HG03097 (cell line): ENCODE results near the gene DLGAP5.

Experiments
- ATAC-seq: cut with Tn5 transposase; IDR thresholded peaks from one replicate; pipeline ENCODE4 v1.9.1; 2021; ENCODE audit not compliant: unreplicated experiment, low FRiP score

Gene DLGAP5

GRCh38 chr14:55116246-55117030 lies 74.9 kb downstream of the DLGAP5 start:
- ATAC-seq = no peak

- no peak for ATAC-seq
Observed at GRCh38 chr14:55115861-55116245, 75.5 kb downstream of the DLGAP5 start.

GRCh38 chr14:55115460-55115859 lies 75.9 kb downstream of the DLGAP5 start:
- no peak for ATAC-seq

- ATAC-seq = no peak
Observed at GRCh38 chr14:55114720-55115119, 76.7 kb downstream of the DLGAP5 start.

GRCh38 chr14:55111122-55111708 lies 80.2 kb downstream of the DLGAP5 start:
- no peak for ATAC-seq

- no peak for ATAC-seq
Observed at GRCh38 chr14:55109836-55110235, 81.5 kb downstream of the DLGAP5 start.

- ATAC-seq = no peak
Observed at GRCh38 chr14:55107766-55108554, 83.4 kb downstream of the DLGAP5 start.

- ATAC-seq = no peak
Observed at GRCh38 chr14:55105991-55106390, 85.4 kb downstream of the DLGAP5 start.

- no peak for ATAC-seq
Observed at GRCh38 chr14:55103971-55104954, 87.1 kb downstream of the DLGAP5 start.

GRCh38 chr14:55103005-55103640 lies 88.3 kb downstream of the DLGAP5 start:
- peak; percentile 41 for ATAC-seq

GRCh38 chr14:55102141-55102621 lies 89.2 kb downstream of the DLGAP5 start:
- peak; percentile 68 for ATAC-seq

- ATAC-seq = no peak
Observed at GRCh38 chr14:55101698-55102097, 89.7 kb downstream of the DLGAP5 start.

GRCh38 chr14:55099756-55100155 lies 91.6 kb downstream of the DLGAP5 start:
- ATAC-seq = no peak

GRCh38 chr14:55098561-55098898 lies 92.9 kb downstream of the DLGAP5 start:
- ATAC-seq = no peak
